Skeletal muscle tissue (tissue), 4 donors: ENCODE results near the gene ATE1. TPM values are rescaled to one million over a fixed set of nuclear protein-coding genes. Genes with fewer than 3 reads are reported as not detected.
"Not testable (repeated sequence)": the region's sequence is repeated elsewhere in the genome, so short reads cannot be mapped to it uniquely, and the experiment has no call there.

Experiments used
- H3K27ac ChIP-seq: one replicate; pipeline ENCODE4 v1.7.0; 2013; ENCODE audit warnings: mild to moderate bottlenecking, low read depth, low read length, inconsistent platforms
- H3K27me3 ChIP-seq, 3 donors: one replicate each; pipeline ENCODE4 v1.7.0; 2013; ENCODE audit warnings: low read length in 3 of 3; ENCODE audit not compliant: control insufficient read depth in 3 of 3, insufficient read depth in 3 of 3
- H3K36me3 ChIP-seq, 3 donors: one replicate each; pipeline ENCODE4 v1.7.0; 2013; ENCODE audit warnings: low read length in 3 of 3; ENCODE audit not compliant: control insufficient read depth in 3 of 3, insufficient read depth in 3 of 3
- H3K4me1 ChIP-seq, 3 donors: one replicate each; pipeline ENCODE4 v1.7.0; 2013; ENCODE audit warnings: low read length in 3 of 3, mild to moderate bottlenecking in 3 of 3; ENCODE audit not compliant: control insufficient read depth in 3 of 3, insufficient read depth in 3 of 3
- H3K4me3 ChIP-seq, 3 donors: one replicate each; pipeline ENCODE4 v1.7.0; 2013; ENCODE audit warnings: low read length in 3 of 3
- H3K9ac ChIP-seq, 3 donors: one replicate each; pipeline ENCODE4 v1.7.0; 2013; ENCODE audit warnings: low read length in 3 of 3, mild to moderate bottlenecking in 3 of 3, moderate library complexity in 2 of 3, low read depth in 1 of 3
- H3K9me3 ChIP-seq, 3 donors: one replicate each; pipeline ENCODE4 v1.7.0; 2013; ENCODE audit warnings: low read length in 3 of 3; ENCODE audit not compliant: control insufficient read depth in 3 of 3
- total RNA-seq: library from RNA; depleted of rRNA; stranded (reverse); fragments of >200 nt; gene quantifications from one replicate; pipeline ENCODE4 v1.2.3, GENCODE V29; 2014
- donor health status: Osteomylitis.

ATE1 gene
- total RNA-seq, 1 donor from 2014 or later: 30.3 TPM

- peaks cover 2 to 7% (median 6%) of the 10 kb centered on the region in 3 donors for H3K36me3 ChIP-seq
- H3K27me3 ChIP-seq: no peaks in the 10 kb centered on the region
- H3K4me3 ChIP-seq: no peak overlapping the region
- H3K4me1 ChIP-seq: no peaks in the 10 kb centered on the region
- no peak overlapping the region for H3K27ac ChIP-seq
- H3K9ac ChIP-seq: no peak overlapping the region
- H3K9me3 ChIP-seq: no peaks in the 10 kb centered on the region
These were observed 89.7 kb downstream of the ATE1 start for GRCh38 chr10:121838149-121838548.

- Histone ChIP-seq H3K9me3 (no peaks in the 10 kb centered on the region), H3K27me3 (no peaks in the 10 kb centered on the region), H3K9ac (no peak overlapping the region), H3K4me1 (no peaks in the 10 kb centered on the region), H3K27ac (no peak overlapping the region), H3K4me3 (no peak overlapping the region), H3K36me3 (peaks cover 2 to 7% (median 6%) of the 10 kb centered on the region in 3 donors)
These were observed 91.7 kb downstream of the ATE1 start for GRCh38 chr10:121836171-121836570.

GRCh38 chr10:121835376-121835775, 92.5 kb downstream of the ATE1 start:
- peaks cover 2 to 7% (median 6%) of the 10 kb centered on the region in 3 donors for H3K36me3 ChIP-seq
- H3K9me3 ChIP-seq: no peaks in the 10 kb centered on the region
- H3K9ac ChIP-seq: no peak overlapping the region
- H3K27ac ChIP-seq: no peak overlapping the region
- H3K4me3 ChIP-seq: no peak overlapping the region
- no peaks in the 10 kb centered on the region for H3K4me1 ChIP-seq
- no peaks in the 10 kb centered on the region for H3K27me3 ChIP-seq

- Histone ChIP-seq H3K27ac (no peak overlapping the region), H3K9me3 (no peaks in the 10 kb centered on the region), H3K27me3 (no peaks in the 10 kb centered on the region), H3K4me3 (no peak overlapping the region), H3K9ac (no peak overlapping the region), H3K36me3 (peaks cover 2 to 7% (median 6%) of the 10 kb centered on the region in 3 donors), H3K4me1 (no peaks in the 10 kb centered on the region)
These were observed 93.1 kb downstream of the ATE1 start for GRCh38 chr10:121834757-121835156.

- H3K9me3 ChIP-seq: no peaks in the 10 kb centered on the region
- H3K36me3 ChIP-seq: peaks cover 2 to 10% (median 9%) of the 10 kb centered on the region in 3 donors
- H3K27ac ChIP-seq: no peak overlapping the region
- no peaks in the 10 kb centered on the region for H3K4me1 ChIP-seq
- H3K4me3 ChIP-seq: no peak overlapping the region
- no peaks in the 10 kb centered on the region for H3K27me3 ChIP-seq
- H3K9ac ChIP-seq: no peak overlapping the region
These were observed 94.4 kb downstream of the ATE1 start for GRCh38 chr10:121833387-121833786.

GRCh38 chr10:121832647-121833046, 95.2 kb downstream of the ATE1 start:
- Histone ChIP-seq H3K9me3 (no peaks in the 10 kb centered on the region), H3K9ac (no peak overlapping the region), H3K36me3 (peaks cover 2 to 15% (median 14%) of the 10 kb centered on the region in 3 donors), H3K27ac (no peak overlapping the region), H3K4me1 (no peaks in the 10 kb centered on the region), H3K27me3 (no peaks in the 10 kb centered on the region), H3K4me3 (no peak overlapping the region)

- Histone ChIP-seq H3K9me3 (no peaks in the 10 kb centered on the region), H3K27me3 (no peaks in the 10 kb centered on the region), H3K4me1 (no peaks in the 10 kb centered on the region), H3K4me3 (no peak overlapping the region), H3K36me3 (peaks cover 2 to 15% (median 14%) of the 10 kb centered on the region in 3 donors), H3K27ac (no peak overlapping the region), H3K9ac (no peak overlapping the region)
These were observed 96.1 kb downstream of the ATE1 start for GRCh38 chr10:121831777-121832176.

GRCh38 chr10:121831237-121831636, 96.6 kb downstream of the ATE1 start:
- Histone ChIP-seq H3K27ac (no peak overlapping the region), H3K4me3 (no peak overlapping the region), H3K36me3 (peaks cover 2 to 12% (median 10%) of the 10 kb centered on the region in 3 donors), H3K9ac (no peak overlapping the region), H3K9me3 (no peaks in the 10 kb centered on the region), H3K27me3 (no peaks in the 10 kb centered on the region), H3K4me1 (no peaks in the 10 kb centered on the region)

- Histone ChIP-seq H3K9ac (no peak overlapping the region), H3K27ac (no peak overlapping the region), H3K36me3 (peaks cover 2 to 9% (median 6%) of the 10 kb centered on the region in 3 donors), H3K9me3 (no peaks in the 10 kb centered on the region), H3K4me1 (no peaks in the 10 kb centered on the region), H3K27me3 (no peaks in the 10 kb centered on the region), H3K4me3 (no peak overlapping the region)
These were observed 97.7 kb downstream of the ATE1 start for GRCh38 chr10:121830101-121830500.

- no peak overlapping the region for H3K27ac ChIP-seq
- H3K36me3 ChIP-seq: peaks cover 0 to 9% (median 6%) of the 10 kb centered on the region in 3 donors
- no peak overlapping the region for H3K9ac ChIP-seq
- H3K9me3 ChIP-seq: no peaks in the 10 kb centered on the region
- H3K4me1 ChIP-seq: no peaks in the 10 kb centered on the region
- H3K4me3 ChIP-seq: no peak overlapping the region
- H3K27me3 ChIP-seq: no peaks in the 10 kb centered on the region
These were observed 99.8 kb downstream of the ATE1 start for GRCh38 chr10:121828045-121828444.

- H3K9me3 ChIP-seq: not testable (repeated sequence)
These were observed 101.1 kb downstream of the ATE1 start for GRCh38 chr10:121826773-121827172.

More at GRCh38 chr10:121826773-121827172, 101.1 kb downstream of the ATE1 start:
- not testable (repeated sequence) for H3K4me3 ChIP-seq, H3K27me3 ChIP-seq, H3K9ac ChIP-seq, H3K36me3 ChIP-seq, H3K27ac ChIP-seq, H3K4me1 ChIP-seq
